Measurements from ENCODE around the gene SASH3.

Gene SASH3

GRCh38 chrX:129754056-129755024 is 25.4 kb upstream of the SASH3 start:
- intact Hi-C loops (cut with DNase I; ENCODE audit: low total_unique reads) = no loop called here
- no peak overlapping the region for H3K4me3 ChIP-seq
- no peaks in the 10 kb centered on the region for H3K36me3 ChIP-seq
- H3K27ac ChIP-seq = no peak overlapping the region
- no peaks in the 10 kb centered on the region for H3K4me1 ChIP-seq
- DNase-seq = no peak
- H3K9me3 ChIP-seq = no peaks in the 10 kb centered on the region
- no peaks in the 10 kb centered on the region for H3K27me3 ChIP-seq
- no peak for TF ChIP-seq CTCF (IDR thresholded peaks at IDR 0.05)

GRCh38 chrX:129755779-129756650 is 23.7 kb upstream of the SASH3 start:
- intact Hi-C loops (cut with DNase I; ENCODE audit: low total_unique reads) = no loop called here

GRCh38 chrX:129759576-129760061 is 20.1 kb upstream of the SASH3 start:
- Histone ChIP-seq H3K9me3 (no peaks in the 10 kb centered on the region), H3K27me3 (no peaks in the 10 kb centered on the region), H3K4me1 (no peaks in the 10 kb centered on the region), H3K4me3 (no peak overlapping the region), H3K27ac (no peak overlapping the region), H3K36me3 (no peaks in the 10 kb centered on the region)
- TF ChIP-seq CTCF (IDR thresholded peaks at IDR 0.05) = no peak
- intact Hi-C loops (cut with DNase I; ENCODE audit: low total_unique reads) = no loop called here
- DNase-seq = peak in 1 of 2 donors; percentile 39

More at GRCh38 chrX:129755779-129756650, 23.7 kb upstream of the SASH3 start:
- no peak for TF ChIP-seq CTCF (IDR thresholded peaks at IDR 0.05)
- no peaks in the 10 kb centered on the region for H3K4me1 ChIP-seq
- no peak for DNase-seq
- no peaks in the 10 kb centered on the region for H3K9me3 ChIP-seq
- no peaks in the 10 kb centered on the region for H3K36me3 ChIP-seq
- H3K27ac ChIP-seq = no peak overlapping the region
- no peak overlapping the region for H3K4me3 ChIP-seq
- no peaks in the 10 kb centered on the region for H3K27me3 ChIP-seq

GRCh38 chrX:129760155-129760554 is 19.6 kb upstream of the SASH3 start:
- H3K4me3 ChIP-seq = no peak overlapping the region

More at GRCh38 chrX:129760155-129760554, 19.6 kb upstream of the SASH3 start:
- Histone ChIP-seq H3K27ac (no peak overlapping the region), H3K36me3 (no peaks in the 10 kb centered on the region), H3K9me3 (no peaks in the 10 kb centered on the region), H3K4me1 (no peaks in the 10 kb centered on the region), H3K27me3 (no peaks in the 10 kb centered on the region)
- DNase-seq = no peak
- no peak for TF ChIP-seq CTCF (IDR thresholded peaks at IDR 0.05)
- intact Hi-C loops (cut with DNase I; ENCODE audit: low total_unique reads) = no loop called here

Measured in tibial artery (tissue), 4 donors.